ENCODE measurements around the gene PTPRM. TPM values are rescaled to one million over a fixed set of nuclear protein-coding genes. Genes with fewer than 3 reads are reported as not detected.

PTPRM gene
- total RNA-seq, 1 experiment from 2014 or later = 6.2 TPM

DNA sequence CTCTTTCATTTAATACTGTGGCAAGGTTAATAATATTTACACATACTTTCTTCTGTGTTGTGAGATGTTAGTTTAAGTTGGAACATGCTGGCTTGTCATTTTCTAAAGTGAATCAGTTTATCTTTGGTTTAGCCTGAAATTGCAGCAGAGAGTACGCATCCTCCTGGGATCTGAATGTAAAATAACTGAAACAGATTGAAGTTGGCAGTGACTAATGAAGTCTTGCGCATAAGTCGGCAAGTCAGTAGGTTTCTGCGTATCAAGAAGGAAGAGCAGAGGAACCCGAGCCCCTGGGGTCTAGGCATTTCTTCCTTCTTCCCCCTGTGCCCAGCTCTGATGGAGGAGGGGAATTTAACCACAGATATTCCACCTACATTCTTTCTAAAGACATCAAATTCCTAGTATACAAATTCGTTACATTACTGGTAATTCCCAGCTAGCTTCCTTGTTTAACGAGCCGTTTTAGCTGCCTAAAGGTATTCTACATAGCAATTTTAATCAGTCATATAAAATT lies 650.0 kb downstream of the PTPRM start:
- no peak overlapping the region for H4K8ac ChIP-seq (replicated peaks; ENCODE audit: insufficient read length, low read depth, low read length)
- no peak overlapping the region for H2BK20ac ChIP-seq (ENCODE audit: low read depth, low read length, poor library complexity, severe bottlenecking)
- Mint-ChIP-seq H3K4me3 (no peak overlapping the region), H3K9me3 (no peaks in the 10 kb centered on the region), H3K27me3 (ENCODE audit: low read depth) (no peaks in the 10 kb centered on the region), H3K36me3 (ENCODE audit: insufficient read depth in 1 of 3, low read depth in 3 of 3) (no peaks in the 10 kb centered on the region), H3K4me1 (peaks cover 42 to 53% of the 10 kb centered on the region in 2 experiments), H3K27ac (peak overlapping the region in 1 of 3 experiments; percentile 52; a peak in 2 of 7 replicates)
- no peak overlapping the region for H2AK5ac ChIP-seq (ENCODE audit: insufficient read length, low read length)
- no peak overlapping the region for H4K91ac ChIP-seq (ENCODE audit: insufficient read length, low read depth, low read length)
- H2BK15ac ChIP-seq (ENCODE audit: low read depth, low read length) = no peak overlapping the region
- H3K9me3 ChIP-seq (ENCODE audit: control insufficient read depth, low read depth, low read length) = no peaks in the 10 kb centered on the region
- no peaks in the 10 kb centered on the region for H3K27me3 ChIP-seq (ENCODE audit: insufficient read depth, low read length)
- no peaks in the 10 kb centered on the region for H3K79me1 ChIP-seq (ENCODE audit: insufficient read depth, low read depth, low read length, poor library complexity, severe bottlenecking)
- no peak for DNase-seq
- H4K5ac ChIP-seq (ENCODE audit: insufficient read length, low read depth, low read length) = no peak overlapping the region
- no peak overlapping the region for H2AFZ ChIP-seq (ENCODE audit: low read length)
- H4K20me1 ChIP-seq (ENCODE audit: control insufficient read depth, insufficient read depth, insufficient read length) = no peaks in the 10 kb centered on the region
- no peak overlapping the region for H3K14ac ChIP-seq (ENCODE audit: insufficient read depth, low read length)
- H3K23me2 ChIP-seq (ENCODE audit: insufficient read length, low read depth, low read length, poor library complexity, severe bottlenecking) = no peaks in the 10 kb centered on the region
- H3K18ac ChIP-seq (ENCODE audit: insufficient read length, low read depth, low read length) = no peak overlapping the region
- no peak overlapping the region for H3K4me2 ChIP-seq (ENCODE audit: insufficient read depth, insufficient read length, low read length)
- no peak overlapping the region for H2BK12ac ChIP-seq (ENCODE audit: insufficient read length, low read depth, low read length)
- H3K56ac ChIP-seq (ENCODE audit: insufficient read length, low read depth, low read length) = no peak overlapping the region
- no peak overlapping the region for H2BK120ac ChIP-seq (ENCODE audit: low read depth, low read length, poor library complexity, severe bottlenecking)
- H3K79me2 ChIP-seq (ENCODE audit: insufficient read depth, low read length) = no peaks in the 10 kb centered on the region
- no peak overlapping the region for H3T11ph ChIP-seq (ENCODE audit: low read length)
- no peak overlapping the region for H3K23ac ChIP-seq (ENCODE audit: insufficient read length, low read depth, low read length)
- H3K4me1 ChIP-seq (ENCODE audit: insufficient read depth, low read length) = peaks cover 8% of the 10 kb centered on the region; the same call in 1 of the 2 replicates
- TF ChIP-seq, protein P1, sequence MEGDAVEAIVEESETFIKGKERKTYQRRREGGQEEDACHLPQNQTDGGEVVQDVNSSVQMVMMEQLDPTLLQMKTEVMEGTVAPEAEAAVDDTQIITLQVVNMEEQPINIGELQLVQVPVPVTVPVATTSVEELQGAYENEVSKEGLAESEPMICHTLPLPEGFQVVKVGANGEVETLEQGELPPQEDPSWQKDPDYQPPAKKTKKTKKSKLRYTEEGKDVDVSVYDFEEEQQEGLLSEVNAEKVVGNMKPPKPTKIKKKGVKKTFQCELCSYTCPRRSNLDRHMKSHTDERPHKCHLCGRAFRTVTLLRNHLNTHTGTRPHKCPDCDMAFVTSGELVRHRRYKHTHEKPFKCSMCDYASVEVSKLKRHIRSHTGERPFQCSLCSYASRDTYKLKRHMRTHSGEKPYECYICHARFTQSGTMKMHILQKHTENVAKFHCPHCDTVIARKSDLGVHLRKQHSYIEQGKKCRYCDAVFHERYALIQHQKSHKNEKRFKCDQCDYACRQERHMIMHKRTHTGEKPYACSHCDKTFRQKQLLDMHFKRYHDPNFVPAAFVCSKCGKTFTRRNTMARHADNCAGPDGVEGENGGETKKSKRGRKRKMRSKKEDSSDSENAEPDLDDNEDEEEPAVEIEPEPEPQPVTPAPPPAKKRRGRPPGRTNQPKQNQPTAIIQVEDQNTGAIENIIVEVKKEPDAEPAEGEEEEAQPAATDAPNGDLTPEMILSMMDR (conservative IDR thresholded peaks at IDR 0.05) = no peak
- H2BK5ac ChIP-seq (ENCODE audit: insufficient read length, low read length) = no peak overlapping the region
- no peak overlapping the region for H3K27ac ChIP-seq (ENCODE audit: insufficient read length, low read depth, low read length)
- no peak overlapping the region for H3K9ac ChIP-seq (ENCODE audit: extremely low read depth, insufficient read length, low read length)
- H3K4ac ChIP-seq (ENCODE audit: low read depth, low read length) = no peak overlapping the region
- no CpG with 5 or more reads among the region's 8 CpGs for WGBS (ENCODE audit: extremely low coverage, insufficient read length, low lambda C conversion rate)
